A549 (cell line): ENCODE measurements around the gene BAAT. TPM values are rescaled to one million over a fixed set of nuclear protein-coding genes. Genes with fewer than 3 reads are reported as not detected.

Experiments used
- ATAC-seq, 2 experiments: fragments of 200-7000 bp in 1 of 2; fragments of >200 bp in 1 of 2; cut with Nextera tagmentation in 1 of 2; cut with Tn5 transposase in 1 of 2; 3 replicates each; pipeline versions ENCODE4 v1.8.0 to v1.9.1; 2018 to 2020; ENCODE audit warnings: mild to moderate bottlenecking in 1 of 2, moderate library complexity in 1 of 2
- CTCF ChIA-PET: fragments of 300-600 bp; sonication (Branson Sonifier 250); formaldehyde crosslinking; extraction: SDS; loops from one replicate; lab custom pipeline; 2021; ENCODE audit warnings: antibody characterized with exemption, inconsistent platforms; lab: Yijun Ruan, JAX
- POLR2A ChIA-PET: fragments of 350-600 bp; formaldehyde crosslinking; extraction: SDS; loops from one replicate; lab custom pipeline; 2021; ENCODE audit warnings: antibody characterized with exemption, inconsistent platforms; lab: Yijun Ruan, JAX
- DNase-seq, 2 experiments: peaks; one replicate each; pipeline versions ENCODE4 v3.0.0 to v3.0.0-alpha.2; 2011 to 2016; ENCODE audit warnings: low read depth in 1 of 2, low spot score in 1 of 2
- FAIRE-seq: peaks from 2 replicates; lab custom pipeline; 2011; peaks lifted over from hg19 to GRCh38; lab: Jason Lieb, UNC
- H3K27ac ChIP-seq, 2 experiments: fragments of >200 bp; sonication (Bioruptor Twin); formaldehyde crosslinking; 3 replicates each; pipeline ENCODE4 v1.5.1; 2016 to 2017
- H3K4me1 ChIP-seq: fragments of >200 bp; sonication (Bioruptor Twin); formaldehyde crosslinking; 3 replicates; pipeline ENCODE4 v1.6.1; 2016
- H3K4me2 ChIP-seq: fragments of >200 bp; sonication (Bioruptor Twin); formaldehyde crosslinking; 3 replicates; pipeline ENCODE4 v1.6.1; 2016
- H3K4me3 ChIP-seq: fragments of >200 bp; sonication (Bioruptor Twin); formaldehyde crosslinking; 3 replicates; pipeline ENCODE4 v1.5.1; 2016
- H3K9me3 ChIP-seq: fragments of >200 bp; sonication (Bioruptor Twin); formaldehyde crosslinking; 3 replicates; pipeline ENCODE4 v1.6.1; 2016
- BHLHE40 ChIP-seq: IDR thresholded peaks from 2 replicates; pipeline ENCODE4 v1.6.1; 2012; ENCODE audit warnings: low read depth, low read length, inconsistent platforms
- CEBPB ChIP-seq, 2 experiments: fragments of >200 bp in 1 of 2; sonication (Bioruptor Twin) in 1 of 2; formaldehyde crosslinking in 1 of 2; IDR thresholded peaks; 2 replicates each; pipeline ENCODE4 v1.6.1; 2012 to 2016
- CHD2 ChIP-seq: fragments of 150-350 bp; IDR thresholded peaks from 2 replicates; pipeline ENCODE4 v1.6.1; 2014; ENCODE audit warnings: low read length; ENCODE audit not compliant: partially characterized antibody
- CHD4 ChIP-seq: fragments of 200-600 bp; sonication (generic); IDR thresholded peaks from 2 replicates; pipeline ENCODE4 v1.6.1; 2016; ENCODE audit warnings: antibody characterized with exemption, mild to moderate bottlenecking, borderline replicate concordance
- CTCF ChIP-seq: fragments of >200 bp; sonication (Bioruptor Twin); formaldehyde crosslinking; IDR thresholded peaks from 3 replicates; pipeline ENCODE4 v1.5.1; 2016
- EHMT2 ChIP-seq: fragments of 200-600 bp; sonication (generic); IDR thresholded peaks from 2 replicates; pipeline ENCODE4 v1.6.1; 2016; ENCODE audit warnings: antibody characterized with exemption, low read depth, mild to moderate bottlenecking, moderate library complexity
- ESRRA ChIP-seq: fragments of 150-350 bp; IDR thresholded peaks from 2 replicates; pipeline ENCODE4 v1.6.1; 2014; ENCODE audit warnings: mild to moderate bottlenecking, low read length, borderline replicate concordance
- FOXS1 ChIP-seq: fragments of 250-450 bp; sonication (Bioruptor Pico); IDR thresholded peaks from 2 replicates; pipeline ENCODE4 v1.5.0; 2020; ENCODE audit warnings: mild to moderate bottlenecking, moderate library complexity
- GATA3 ChIP-seq: IDR thresholded peaks from 2 replicates; pipeline ENCODE4 v1.6.1; 2012; ENCODE audit warnings: borderline replicate concordance
- MAFK ChIP-seq: fragments of 450-650 bp; IDR thresholded peaks from 2 replicates; pipeline ENCODE4 v1.6.1; 2014; ENCODE audit not compliant: partially characterized antibody
- NPAS2 ChIP-seq: fragments of 250-450 bp; sonication (Bioruptor Pico); IDR thresholded peaks from 2 replicates; pipeline ENCODE4 v1.8.0; 2022; ENCODE audit warnings: mild to moderate bottlenecking, moderate library complexity, borderline replicate concordance
- RAD21 ChIP-seq, 2 experiments: fragments of >200 bp in 1 of 2; sonication (Bioruptor Twin) in 1 of 2; formaldehyde crosslinking in 1 of 2; IDR thresholded peaks in 1 of 2; conservative IDR thresholded peaks in 1 of 2; 2 replicates in 1 of 2; 3 replicates in 1 of 2; pipeline ENCODE4 v1.6.1; 2012 to 2018; ENCODE audit warnings: inconsistent platforms in 1 of 2
- RARB ChIP-seq: fragments of 250-450 bp; sonication (Bioruptor Pico); IDR thresholded peaks from 2 replicates; pipeline ENCODE4 v1.8.0; 2021; ENCODE audit warnings: mild to moderate bottlenecking, moderate library complexity
- REST ChIP-seq: fragments of 200-600 bp; sonication (generic); IDR thresholded peaks from 2 replicates; pipeline ENCODE4 v1.6.1; 2016; ENCODE audit warnings: antibody characterized with exemption, mild to moderate bottlenecking, moderate library complexity
- RFX5 ChIP-seq: fragments of 450-650 bp; IDR thresholded peaks from 2 replicates; pipeline ENCODE4 v1.7.1; 2014; ENCODE audit warnings: antibody characterized with exemption, mild to moderate bottlenecking, moderate library complexity
- RNF2 ChIP-seq: fragments of 200-600 bp; sonication (generic); IDR thresholded peaks from 2 replicates; pipeline ENCODE4 v1.6.1; 2016; ENCODE audit warnings: low read depth, mild to moderate bottlenecking, antibody characterized with exemption, moderate library complexity, borderline replicate concordance
- TFCP2L1 ChIP-seq: fragments of 250-450 bp; sonication (Bioruptor Pico); IDR thresholded peaks from 2 replicates; pipeline ENCODE4 v1.5.0; 2021; ENCODE audit warnings: mild to moderate bottlenecking
- TP53 ChIP-seq: fragments of 250-450 bp; sonication (Bioruptor Pico); IDR thresholded peaks from 2 replicates; pipeline ENCODE4 v1.5.0; 2021; ENCODE audit warnings: mild to moderate bottlenecking, moderate library complexity
- ZC3H11A ChIP-seq: fragments of 450-650 bp; IDR thresholded peaks from 2 replicates; pipeline ENCODE4 v1.6.1; 2014; ENCODE audit warnings: antibody characterized with exemption, mild to moderate bottlenecking
- ZFP36 ChIP-seq: fragments of 450-650 bp; IDR thresholded peaks from 2 replicates; pipeline ENCODE4 v1.6.1; 2014; ENCODE audit warnings: borderline replicate concordance; ENCODE audit not compliant: partially characterized antibody
- WGBS: methylation state at CpG from one replicate; pipeline ENCODE4 v1.1.6; 2017; ENCODE audit errors: missing lambda C conversion rate; 5-methylcytosine and 5-hydroxymethylcytosine counted together
- polyA plus RNA-seq, 4 experiments: library from polyadenylated mRNA; depleted of rRNA in 3 of 4; stranded (reverse); fragments of >200 nt; fragmentation: RNase III in 1 of 4; extraction: RNeasy Plus Mini Kit Qiagen cat#74134 plus additional on column Dnase treatment in 1 of 4; gene quantifications; 2 replicates in 3 of 4; 3 replicates in 1 of 4; pipeline ENCODE4 v1.2.3, GENCODE V29; 2011 to 2017
- TF ChIP-seq, protein P1 (sequence below): fragments of >200 bp; sonication (Bioruptor Twin); formaldehyde crosslinking; IDR thresholded peaks from 2 replicates; pipeline ENCODE4 v1.6.1; 2016
- TF ChIP-seq, protein P2 (sequence below): fragments of >200 bp; sonication (Bioruptor Twin); formaldehyde crosslinking; IDR thresholded peaks from 3 replicates; pipeline ENCODE4 v1.6.1; 2016

Gene BAAT
- polyA plus RNA-seq, 2 of the 4 experiments (the other 2 are of a cell fraction), result 9.1 to 13.6 TPM

DNA sequence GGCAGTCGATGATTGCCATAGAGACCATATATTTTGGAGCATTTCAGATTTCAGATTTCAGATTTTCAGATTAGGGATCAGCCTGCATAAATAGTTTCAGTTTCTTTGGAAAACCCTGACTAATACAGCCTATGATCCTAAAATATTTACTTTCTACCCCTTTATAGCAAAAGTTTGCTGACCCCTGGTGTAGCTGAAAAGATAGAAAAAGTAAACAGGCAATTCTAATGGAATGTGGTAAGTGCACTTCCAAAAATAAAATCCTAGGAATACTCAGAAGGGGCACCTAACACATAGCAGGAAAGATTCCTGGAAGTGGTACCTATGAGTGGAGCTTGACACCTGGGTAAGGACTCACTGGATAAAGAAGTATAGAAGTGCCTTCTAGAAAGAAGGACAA lies 34.5 kb downstream of the BAAT start:
- 10% methylated on average over 1 of the region's 1 CpG for WGBS
- FAIRE-seq (no peak), DNase-seq (no peak)
- no peak overlapping the region for H3K4me2 ChIP-seq
- TF ChIP-seq, protein P1, sequence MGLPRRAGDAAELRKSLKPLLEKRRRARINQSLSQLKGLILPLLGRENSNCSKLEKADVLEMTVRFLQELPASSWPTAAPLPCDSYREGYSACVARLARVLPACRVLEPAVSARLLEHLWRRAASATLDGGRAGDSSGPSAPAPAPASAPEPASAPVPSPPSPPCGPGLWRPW, result no peak
- TF ChIP-seq RARB (CRISPR knock-in tag), result no peak
- TF ChIP-seq, all 56 proteins: peak for 0
- ATAC-seq, result no peak
- H3K27ac ChIP-seq, result peak overlapping the region in 1 of 2 experiments; percentile 55; a peak in 3 of 6 replicates
- ChIA-PET POLR2A (no interaction called here), CTCF (interaction anchor here (1.2 to 1.4 kb wide), 2 partner anchors 21 to 34 kb away, joined by 3 to 6 read pairs; no protein-coding TSS in a partner anchor)
- peaks cover 3% of the 10 kb centered on the region; the same call in 2 of the 3 replicates for H3K9me3 ChIP-seq
- peaks cover 23% of the 10 kb centered on the region for H3K4me1 ChIP-seq
- no peak overlapping the region for H3K4me3 ChIP-seq

DNA sequence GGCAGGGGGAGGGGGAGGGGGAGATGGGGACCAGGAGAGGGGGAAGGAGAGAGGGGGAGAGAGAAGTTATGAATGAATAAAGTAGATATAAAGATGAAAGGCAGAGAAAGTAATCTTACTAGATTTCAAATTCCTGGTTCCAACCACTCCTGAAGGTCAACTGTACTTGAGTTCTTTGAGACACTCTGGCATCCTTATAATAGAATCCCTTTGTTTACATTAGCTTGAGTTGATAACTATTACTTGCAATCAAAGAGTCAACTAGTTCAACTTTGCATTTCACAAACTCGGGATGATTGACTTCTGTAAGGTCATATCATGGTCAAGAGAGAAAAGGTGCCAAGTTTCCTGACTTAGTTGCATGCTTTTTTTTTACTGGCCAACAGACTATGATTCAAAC lies 42.2 kb downstream of the BAAT start:
- peak in 1 of 2 experiments; percentile 30 for DNase-seq
- FAIRE-seq, result no peak
- 7% methylated on average over 1 of the region's 1 CpG for WGBS
- H3K4me2 ChIP-seq, result peak overlapping the region; percentile 4; the same call in 1 of the 3 replicates
- H3K4me3 ChIP-seq, result no peak overlapping the region
- no peak; a peak in 1 of 6 replicates for ATAC-seq
- H3K27ac ChIP-seq, result peak overlapping the region in 1 of 2 experiments; percentile 67; a peak in 3 of 6 replicates
- ChIA-PET CTCF (interaction anchor here (1.0 kb wide), 1 partner anchor 27 kb away, joined by 3 read pairs; no protein-coding TSS in a partner anchor), POLR2A (no interaction called here)
- H3K9me3 ChIP-seq, result no peaks in the 10 kb centered on the region
- TF ChIP-seq TFCP2L1 (no peak), GATA3 (no peak), ZC3H11A (no peak), RAD21 (conservative IDR thresholded peaks at IDR 0.05 in 1 of 2, IDR thresholded peaks at IDR 0.05 in 1 of 2) (no peak), CHD2 (no peak), NPAS2 (CRISPR knock-in tag) (no peak), ZFP36 (no peak), MAFK (no peak), BHLHE40 (no peak), CHD4 (no peak), REST (no peak), CEBPB (IDR thresholded peaks at IDR 0.05) (no peak), TP53 (CRISPR knock-in tag) (no peak), RFX5 (no peak), FOXS1 (no peak)
- TF ChIP-seq, protein P2, sequence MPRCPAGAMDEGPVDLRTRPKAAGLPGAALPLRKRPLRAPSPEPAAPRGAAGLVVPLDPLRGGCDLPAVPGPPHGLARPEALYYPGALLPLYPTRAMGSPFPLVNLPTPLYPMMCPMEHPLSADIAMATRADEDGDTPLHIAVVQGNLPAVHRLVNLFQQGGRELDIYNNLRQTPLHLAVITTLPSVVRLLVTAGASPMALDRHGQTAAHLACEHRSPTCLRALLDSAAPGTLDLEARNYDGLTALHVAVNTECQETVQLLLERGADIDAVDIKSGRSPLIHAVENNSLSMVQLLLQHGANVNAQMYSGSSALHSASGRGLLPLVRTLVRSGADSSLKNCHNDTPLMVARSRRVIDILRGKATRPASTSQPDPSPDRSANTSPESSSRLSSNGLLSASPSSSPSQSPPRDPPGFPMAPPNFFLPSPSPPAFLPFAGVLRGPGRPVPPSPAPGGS, result no peak
- H3K4me1 ChIP-seq, result peaks cover 16% of the 10 kb centered on the region

DNA sequence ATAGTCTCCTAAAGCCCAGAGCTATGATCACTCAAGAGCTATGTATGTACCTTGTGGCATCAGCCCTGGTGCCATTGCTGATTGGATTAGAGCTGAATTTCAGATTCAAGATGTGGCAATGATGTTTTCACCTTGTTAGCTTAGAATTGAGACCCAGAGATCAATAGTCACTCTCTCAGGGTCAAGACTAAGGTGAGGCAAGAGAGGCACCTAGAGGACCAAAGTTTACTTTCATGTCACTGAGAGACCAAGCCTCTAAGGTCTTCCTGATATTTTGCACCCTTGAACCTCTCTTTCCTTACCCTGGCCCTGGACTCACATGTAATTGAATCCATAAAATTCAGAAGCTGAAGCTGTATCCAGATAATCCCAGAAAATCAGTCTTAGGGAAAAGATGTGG lies 42.8 kb downstream of the BAAT start:
- peaks cover 16% of the 10 kb centered on the region for H3K4me1 ChIP-seq
- ATAC-seq (no peak), FAIRE-seq (no peak), DNase-seq (no peak)
- TF ChIP-seq ESRRA (no peak), EHMT2 (no peak), RNF2 (no peak), CHD4 (no peak), CTCF (no peak)
- TF ChIP-seq, protein P2, result no peak
- no peaks in the 10 kb centered on the region for H3K9me3 ChIP-seq
- CTCF ChIA-PET, result interaction anchor here (1.0 kb wide), 1 partner anchor 26 kb away, joined by 3 read pairs; no protein-coding TSS in a partner anchor
- H3K4me3 ChIP-seq, result no peak overlapping the region
- POLR2A ChIA-PET, result no interaction called here
- peak overlapping the region; percentile 45 to 67; a peak in 5 of 6 replicates for H3K27ac ChIP-seq
- H3K4me2 ChIP-seq, result no peak overlapping the region
